Hematopoietic multipotent progenitor cell (in vitro differentiated cells): ENCODE results near the gene AUTS2. TPM values are rescaled to one million over a fixed set of nuclear protein-coding genes. Genes with fewer than 3 reads are reported as not detected.
A peak's percentile ranks its signal among the peaks of the same experiment; 100 is the strongest.

Experiments
- DNase-seq, 3 donors: peaks; one replicate each; pipeline ENCODE4 v3.0.0-alpha.2; 2011 to 2015; ENCODE audit warnings: low read depth in 2 of 3, low spot score in 2 of 3
- total RNA-seq: library from RNA; depleted of rRNA; stranded (reverse); fragments of >200 nt; gene quantifications from one replicate; pipeline ENCODE4 v1.2.3, GENCODE V29; 2012

Gene AUTS2
- total RNA-seq, 1 donor = 14.8 TPM

GRCh38 chr7:70142247-70142932 is 544.1 kb downstream of the AUTS2 start:
- DNase-seq = no peak

GRCh38 chr7:70143075-70144044 is 545.1 kb downstream of the AUTS2 start:
- DNase-seq = no peak

GRCh38 chr7:70148997-70149396 is 550.7 kb downstream of the AUTS2 start:
- DNase-seq = no peak

- no peak for DNase-seq
Observed at GRCh38 chr7:70152313-70152712, 554.0 kb downstream of the AUTS2 start.

GRCh38 chr7:70153933-70154332 is 555.7 kb downstream of the AUTS2 start:
- no peak for DNase-seq

- no peak for DNase-seq
Observed at GRCh38 chr7:70154521-70155180, 556.4 kb downstream of the AUTS2 start.

- no peak for DNase-seq
Observed at GRCh38 chr7:70156057-70156456, 557.8 kb downstream of the AUTS2 start.

GRCh38 chr7:70159121-70159520 is 560.8 kb downstream of the AUTS2 start:
- no peak for DNase-seq

- no peak for DNase-seq
Observed at GRCh38 chr7:70165477-70166170, 567.3 kb downstream of the AUTS2 start.

- no peak for DNase-seq
Observed at GRCh38 chr7:70171369-70171920, 573.2 kb downstream of the AUTS2 start.

GRCh38 chr7:70177166-70177565 is 578.9 kb downstream of the AUTS2 start:
- no peak for DNase-seq

GRCh38 chr7:70178211-70178610 is 579.9 kb downstream of the AUTS2 start:
- no peak for DNase-seq

- peak in 1 of 3 donors; percentile 1 for DNase-seq
Observed at GRCh38 chr7:70178787-70179186, 580.5 kb downstream of the AUTS2 start.

GRCh38 chr7:70182521-70182920 is 584.2 kb downstream of the AUTS2 start:
- DNase-seq = no peak

- no peak for DNase-seq
Observed at GRCh38 chr7:70183278-70183677, 585.0 kb downstream of the AUTS2 start.

GRCh38 chr7:70188901-70189650 is 590.8 kb downstream of the AUTS2 start:
- no peak for DNase-seq

- DNase-seq = no peak
Observed at GRCh38 chr7:70189776-70190175, 591.5 kb downstream of the AUTS2 start.

GRCh38 chr7:70190281-70190680 is 592.0 kb downstream of the AUTS2 start:
- DNase-seq = no peak

- peak in 1 of 3 donors; percentile 4 for DNase-seq
Observed at GRCh38 chr7:70193514-70193913, 595.2 kb downstream of the AUTS2 start.
